Fibroblast of the aortic adventitia (primary cell): ENCODE results near the gene GPER1. TPM values are rescaled to one million over a fixed set of nuclear protein-coding genes. Genes with fewer than 3 reads are reported as not detected.

Experiments
- DNase-seq: peaks from one replicate; pipeline ENCODE4 v3.0.0-alpha.2; 2010; ENCODE audit warnings: low read depth
- H3K4me3 ChIP-seq: 2 replicates; pipeline ENCODE4 v1.5.1; 2011; ENCODE audit warnings: low read depth, mild to moderate bottlenecking, control low read depth, low read length, moderate library complexity
- total RNA-seq: library from RNA; depleted of rRNA; stranded (reverse); fragments of >200 nt; gene quantifications from 2 replicates; pipeline ENCODE4 v1.2.3, GENCODE V29; 2012; ENCODE audit warnings: low replicate concordance
- TF ChIP-seq, protein P1 (sequence below): IDR thresholded peaks from 2 replicates; pipeline ENCODE4 v1.5.1; 2011; ENCODE audit warnings: mild to moderate bottlenecking, low read length, control low read depth, inconsistent platforms; ENCODE audit not compliant: insufficient read depth

The GPER1 gene
- total RNA-seq, 1 donor: 6.4 TPM

DNA sequence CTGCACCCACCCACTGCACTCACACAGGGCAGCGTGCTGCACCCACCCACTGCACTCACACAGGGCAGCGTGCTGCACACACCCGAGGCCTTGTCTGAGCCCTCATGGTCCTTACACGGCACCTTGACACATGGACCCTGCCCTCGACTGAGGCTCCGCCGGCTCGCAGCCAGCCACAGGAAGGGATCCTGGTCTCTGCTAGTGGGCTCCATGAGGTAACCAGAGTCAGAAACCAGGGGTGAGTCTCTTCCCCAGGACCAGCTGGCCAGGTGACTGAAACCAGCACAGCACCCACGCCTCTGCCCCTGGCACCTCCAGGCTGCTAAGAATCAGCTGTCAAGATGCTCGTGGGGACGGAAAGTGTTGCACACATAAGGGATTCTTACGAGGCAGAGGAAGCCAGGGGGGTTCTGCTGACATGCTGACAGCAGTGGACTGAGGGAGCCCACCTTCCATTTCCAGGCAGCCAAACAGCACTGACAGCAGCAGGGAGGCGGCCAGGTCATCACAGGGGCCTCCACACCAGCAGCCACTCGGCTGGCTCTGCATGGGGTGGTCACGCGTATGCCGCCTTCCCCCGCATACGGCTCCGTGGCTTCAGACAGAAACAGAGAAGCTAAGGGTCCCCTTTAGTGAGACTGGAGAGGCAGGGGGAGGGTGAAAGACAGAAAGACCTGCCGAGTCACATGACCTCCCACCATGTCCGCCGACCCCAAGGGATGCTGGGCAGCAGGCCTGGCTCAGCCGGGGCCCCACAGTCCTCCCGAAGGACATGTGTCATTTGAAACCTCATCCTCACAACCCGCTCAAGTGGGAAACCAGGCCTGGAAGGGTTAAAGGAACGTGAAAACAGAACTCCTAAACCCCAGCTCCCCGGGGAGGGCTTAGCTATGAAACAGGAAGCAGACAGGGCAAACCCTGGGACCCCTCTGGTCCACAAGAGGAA, 34.2 kb downstream of the GPER1 start:
- DNase-seq: no peak
- TF ChIP-seq, protein P1, sequence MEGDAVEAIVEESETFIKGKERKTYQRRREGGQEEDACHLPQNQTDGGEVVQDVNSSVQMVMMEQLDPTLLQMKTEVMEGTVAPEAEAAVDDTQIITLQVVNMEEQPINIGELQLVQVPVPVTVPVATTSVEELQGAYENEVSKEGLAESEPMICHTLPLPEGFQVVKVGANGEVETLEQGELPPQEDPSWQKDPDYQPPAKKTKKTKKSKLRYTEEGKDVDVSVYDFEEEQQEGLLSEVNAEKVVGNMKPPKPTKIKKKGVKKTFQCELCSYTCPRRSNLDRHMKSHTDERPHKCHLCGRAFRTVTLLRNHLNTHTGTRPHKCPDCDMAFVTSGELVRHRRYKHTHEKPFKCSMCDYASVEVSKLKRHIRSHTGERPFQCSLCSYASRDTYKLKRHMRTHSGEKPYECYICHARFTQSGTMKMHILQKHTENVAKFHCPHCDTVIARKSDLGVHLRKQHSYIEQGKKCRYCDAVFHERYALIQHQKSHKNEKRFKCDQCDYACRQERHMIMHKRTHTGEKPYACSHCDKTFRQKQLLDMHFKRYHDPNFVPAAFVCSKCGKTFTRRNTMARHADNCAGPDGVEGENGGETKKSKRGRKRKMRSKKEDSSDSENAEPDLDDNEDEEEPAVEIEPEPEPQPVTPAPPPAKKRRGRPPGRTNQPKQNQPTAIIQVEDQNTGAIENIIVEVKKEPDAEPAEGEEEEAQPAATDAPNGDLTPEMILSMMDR: no peak

DNA sequence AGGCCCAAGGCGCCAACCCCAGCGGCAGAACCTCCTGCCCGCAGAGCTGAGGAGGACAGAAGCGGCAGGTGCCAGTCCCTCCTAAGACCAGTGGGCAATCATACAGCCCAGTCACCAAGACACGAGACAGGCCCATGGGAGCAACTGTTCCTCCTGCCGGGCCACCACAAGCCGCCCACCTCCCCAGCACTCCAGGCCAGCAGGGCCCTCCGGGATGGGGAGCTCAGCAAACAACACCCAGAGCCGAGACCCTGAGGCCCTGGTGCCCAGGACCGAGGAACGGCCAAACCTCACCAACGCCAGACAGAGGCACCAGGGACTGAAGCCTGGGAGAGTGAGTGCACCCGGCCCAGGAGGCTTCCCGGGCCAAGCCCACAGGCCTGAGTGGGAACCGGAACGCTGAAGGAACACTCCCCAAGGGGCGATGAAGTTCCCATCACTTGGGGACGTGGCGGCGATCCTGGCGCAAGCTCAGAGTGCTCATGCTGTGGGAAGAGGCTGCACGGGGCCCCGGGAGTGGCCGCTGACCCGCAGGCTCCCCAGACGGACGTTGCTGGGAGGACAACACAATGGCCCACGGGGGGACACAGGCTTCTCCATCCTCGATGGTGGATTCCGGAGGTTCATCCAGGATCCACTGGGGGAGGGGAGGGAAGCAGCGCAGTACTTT, 35.1 kb downstream of the GPER1 start:
- no peak for DNase-seq
- peak overlapping the region; percentile 9 for H3K4me3 ChIP-seq
- TF ChIP-seq, protein P1: no peak

More for the DNA sequence above, 34.2 kb downstream of the GPER1 start:
- no peak overlapping the region for H3K4me3 ChIP-seq

DNA sequence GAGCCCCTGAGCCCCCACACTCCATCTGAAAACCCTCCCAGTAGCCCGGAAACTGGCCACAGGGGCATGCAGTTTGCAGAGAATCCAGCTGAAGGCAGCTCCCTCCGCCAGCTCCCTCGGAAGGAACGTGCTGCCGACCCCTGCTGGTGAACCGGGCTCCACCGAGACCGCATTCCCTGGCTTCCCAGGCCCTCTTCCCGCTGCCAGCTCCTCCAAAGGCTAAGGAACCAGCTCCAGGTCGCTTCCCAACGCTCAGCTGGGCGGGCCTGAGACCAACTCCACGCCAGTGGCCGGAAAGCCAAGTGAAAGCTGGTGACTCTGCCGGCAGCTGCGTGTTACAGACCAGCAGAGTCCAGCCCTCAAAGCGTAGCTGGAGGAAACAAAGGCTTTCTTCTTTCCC, 35.8 kb downstream of the GPER1 start:
- TF ChIP-seq, protein P1: peak; percentile 89
- peak overlapping the region; percentile 59 for H3K4me3 ChIP-seq
- peak; percentile 95 for DNase-seq

DNA sequence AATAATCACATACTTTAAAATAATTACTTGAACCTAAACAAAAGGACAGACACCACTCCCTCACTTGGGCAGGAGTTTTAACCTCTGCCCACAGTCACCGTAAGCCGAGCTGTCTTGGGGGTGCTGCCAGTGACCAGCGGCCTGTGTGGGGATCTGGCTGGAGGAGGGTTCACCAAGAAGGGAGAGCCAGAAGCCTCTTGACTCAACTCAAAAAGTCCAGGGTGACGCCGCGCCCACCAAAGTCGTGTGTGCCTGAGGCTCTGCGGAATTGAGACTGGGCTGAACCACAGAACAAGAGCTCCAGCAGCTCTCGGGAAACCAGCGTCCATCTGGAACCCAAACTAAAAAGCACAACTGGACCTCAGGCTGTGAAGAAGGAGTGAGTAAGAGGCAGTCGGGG, 36.3 kb downstream of the GPER1 start:
- TF ChIP-seq, protein P1: no peak
- H3K4me3 ChIP-seq: peak overlapping the region; percentile 59
- no peak for DNase-seq

DNA sequence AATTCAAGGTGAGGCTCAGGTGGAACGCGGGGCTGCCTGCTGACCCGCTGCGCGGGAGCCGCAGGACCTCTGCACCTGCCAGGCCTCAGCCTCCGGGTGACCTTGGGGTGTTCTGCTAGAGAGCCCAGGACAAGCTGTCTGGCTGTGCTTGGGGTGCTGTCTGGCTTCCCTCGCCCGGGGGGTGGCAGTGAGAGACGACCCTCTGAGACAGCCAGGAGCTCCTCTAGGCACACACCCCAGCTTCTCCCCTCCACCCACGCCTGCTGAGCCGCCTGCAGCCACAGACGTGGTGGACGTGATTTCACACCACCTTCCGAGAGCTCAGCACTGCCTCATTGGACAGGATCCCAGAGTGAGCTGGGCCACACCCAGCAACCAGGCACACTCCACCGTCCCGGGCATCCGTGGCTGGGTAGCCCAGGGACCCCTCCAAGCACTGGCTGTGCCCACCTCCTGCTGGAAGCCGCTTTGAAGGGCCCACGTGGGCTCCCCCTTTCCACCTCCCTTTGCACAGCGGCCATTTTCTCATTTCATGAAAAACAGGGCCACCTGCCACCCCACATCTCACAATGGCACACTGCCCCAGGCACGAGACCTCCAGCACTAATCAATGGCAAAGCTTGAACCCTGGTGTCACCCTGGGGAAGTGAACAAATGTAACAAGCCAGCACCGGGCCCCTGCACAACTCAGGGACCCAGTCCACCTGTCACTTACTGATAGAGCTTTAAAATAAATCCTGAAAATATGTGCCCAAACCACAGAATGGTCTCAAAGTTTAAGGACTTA, 37.1 kb downstream of the GPER1 start:
- H3K4me3 ChIP-seq: peak overlapping the region; percentile 56
- TF ChIP-seq, protein P1: no peak
- peak; percentile 58 for DNase-seq

DNA sequence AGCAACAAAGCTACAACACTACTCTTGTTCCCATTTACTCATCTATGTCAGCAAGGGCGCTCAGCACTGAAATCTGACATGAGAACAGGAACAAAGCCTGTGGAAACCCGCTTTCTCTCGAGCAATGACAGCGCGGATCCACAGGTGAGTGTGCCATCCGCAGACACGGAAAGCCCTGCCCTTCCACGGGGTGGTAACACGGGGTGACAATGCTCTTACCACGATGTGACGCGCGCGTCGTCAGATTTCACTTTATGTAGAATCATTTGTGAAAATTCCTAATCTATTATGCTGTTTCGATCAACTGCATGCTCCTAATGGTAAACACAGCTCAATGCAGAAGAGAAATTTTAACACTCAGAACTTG, 37.7 kb downstream of the GPER1 start:
- DNase-seq: no peak
- no peak overlapping the region for H3K4me3 ChIP-seq
- TF ChIP-seq, protein P1: no peak
